NCI-H1092 (cell line): ENCODE measurements around the gene USHBP1.
A peak's percentile ranks its signal among the peaks of the same experiment; 100 is the strongest.
"Not testable (repeated sequence)": the region's sequence is repeated elsewhere in the genome, so short reads cannot be mapped to it uniquely, and the experiment has no call there.

Source experiments
- DNase-seq: peaks from one replicate; lab custom pipeline; 2025; lab: John Stamatoyannopoulos, UW

USHBP1 gene

DNA sequence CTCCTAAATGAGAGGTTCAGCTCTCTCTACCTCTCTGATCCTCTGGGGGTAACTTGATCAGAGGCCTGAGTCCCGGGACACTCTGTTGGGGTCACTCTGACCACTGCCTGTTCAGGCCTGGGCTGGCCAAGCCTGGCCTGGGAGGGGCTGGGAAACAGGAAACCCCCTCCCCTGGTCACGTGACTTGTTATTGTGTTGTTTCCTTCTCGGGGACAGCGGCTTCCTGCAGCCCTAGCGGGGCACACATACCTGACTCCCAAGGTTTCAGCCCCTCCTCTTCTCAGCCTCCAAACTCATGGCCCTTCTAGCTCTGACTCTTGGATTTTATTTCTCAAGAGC lies at the start of gene USHBP1:
USHBP1 (minus strand) TSS at position 105 of the 339 bp plus-strand sequence. CDS start 446 bp downstream, outside the sequence.
- DNase-seq, result no peak

GRCh38 chr19:17314007-17314593 lies 49.6 kb upstream of the USHBP1 start:
- DNase-seq, result no peak

GRCh38 chr19:17312189-17313113 lies 47.9 kb upstream of the USHBP1 start:
- no peak for DNase-seq

DNA sequence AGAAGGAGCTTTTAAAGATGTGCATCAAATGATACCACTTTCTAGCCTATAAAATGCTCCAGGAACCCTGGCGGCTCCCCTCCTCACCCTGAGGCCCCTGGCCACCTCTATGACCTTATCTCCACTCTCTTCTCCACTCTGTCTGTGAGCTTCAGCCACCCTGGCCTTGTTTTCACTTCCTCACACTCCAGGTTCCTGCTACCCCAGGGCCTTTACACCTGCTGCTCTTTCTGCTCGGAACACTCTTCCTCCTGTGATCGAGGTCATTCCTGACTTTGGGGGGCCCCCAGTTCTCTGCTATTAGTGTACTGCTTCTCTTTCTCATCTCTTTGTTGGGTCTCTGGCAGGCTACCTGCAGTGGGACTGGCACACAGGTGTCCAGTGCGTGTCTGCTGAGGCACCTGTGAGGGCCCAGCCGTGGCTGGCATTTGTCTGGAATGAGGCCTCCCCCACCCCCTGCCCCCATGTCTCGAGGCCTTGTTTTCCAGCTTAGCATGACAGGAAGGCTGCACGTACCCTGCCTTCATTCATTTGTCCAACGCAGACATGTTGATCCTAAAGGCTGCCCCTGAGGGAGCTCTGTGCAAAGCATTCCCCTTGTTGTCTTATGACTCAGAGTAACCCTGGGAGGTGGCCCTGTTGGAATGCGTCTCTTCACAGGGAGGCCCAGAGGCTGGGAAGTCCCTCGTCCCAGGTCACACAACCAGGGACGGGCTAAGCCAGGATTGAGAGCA lies 47.1 kb upstream of the USHBP1 start:
- no peak for DNase-seq

GRCh38 chr19:17309965-17310461 lies 45.5 kb upstream of the USHBP1 start:
- no peak for DNase-seq

- peak; percentile 99 for DNase-seq
These were observed 44.8 kb upstream of the USHBP1 start, which contains the start of gene DDA1 for GRCh38 chr19:17309198-17309964. Gene DDA1 (plus strand): TSS chr19:17309563. CDS start chr19:17309655, 92 bp downstream.

GRCh38 chr19:17307876-17308377 lies 43.4 kb upstream of the USHBP1 start:
- DNase-seq, result no peak

DNA sequence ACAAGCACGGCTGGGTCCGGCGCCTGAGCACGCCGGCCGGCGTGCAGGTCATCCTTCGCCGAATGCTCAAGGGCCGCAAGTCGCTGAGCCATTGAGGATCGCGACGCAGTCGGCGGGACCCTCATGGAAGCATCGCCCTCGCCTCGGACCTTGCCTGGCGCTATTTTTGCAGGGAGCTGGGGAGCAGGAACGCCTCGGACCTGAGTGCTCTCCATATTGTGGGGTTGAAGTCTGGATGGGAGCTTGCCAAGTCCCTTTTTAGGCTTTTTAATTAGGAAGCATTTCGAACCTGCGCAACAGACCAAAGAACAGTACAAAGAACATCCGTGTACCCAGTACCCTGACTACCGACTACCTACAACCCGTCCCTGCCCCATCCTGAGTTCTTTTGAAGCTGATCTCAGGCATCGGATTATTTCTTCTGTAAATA lies 41.8 kb upstream of the USHBP1 start:
- no peak for DNase-seq

GRCh38 chr19:17305517-17306284 lies 41.2 kb upstream of the USHBP1 start, which contains the start of gene MRPL34:
Gene MRPL34 (plus strand): TSS chr19:17305872. CDS start chr19:17305893, 21 bp downstream.
- DNase-seq, result peak; percentile 98

DNA sequence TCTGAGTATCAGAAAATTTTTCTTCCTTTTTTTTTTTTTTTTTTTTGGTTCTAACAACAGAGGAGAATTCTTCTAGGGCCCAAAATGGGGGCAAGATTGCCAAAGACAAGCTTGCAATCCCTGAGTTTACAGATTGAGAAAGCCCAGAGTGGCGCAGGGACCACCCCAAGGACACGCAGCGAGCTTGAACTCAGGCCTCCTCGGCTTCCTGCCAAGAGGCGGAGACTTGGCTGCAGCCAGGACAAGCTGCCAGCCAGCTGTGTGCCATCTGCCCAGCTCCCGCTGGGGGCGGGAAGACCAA lies 40.6 kb upstream of the USHBP1 start:
- no peak for DNase-seq

- no peak for DNase-seq
These were observed 40.1 kb upstream of the USHBP1 start for GRCh38 chr19:17304386-17305215.

DNA sequence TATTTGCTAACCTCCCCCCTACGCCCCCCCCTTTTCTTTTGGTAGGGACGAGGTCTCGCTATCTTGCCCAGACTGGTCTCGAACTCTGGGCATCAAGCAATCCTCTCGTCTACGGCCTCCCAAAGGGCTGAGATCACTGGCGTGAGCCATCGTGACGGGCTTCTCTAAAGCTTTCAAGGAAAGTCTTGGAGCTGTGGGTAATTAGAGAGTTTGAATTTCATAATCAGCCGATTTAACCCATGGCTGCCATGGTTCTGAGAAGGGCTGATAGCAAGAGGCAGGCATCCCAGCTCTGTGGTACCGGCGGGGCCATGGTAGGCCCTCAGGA lies 39.4 kb upstream of the USHBP1 start:
- no peak for DNase-seq

DNA sequence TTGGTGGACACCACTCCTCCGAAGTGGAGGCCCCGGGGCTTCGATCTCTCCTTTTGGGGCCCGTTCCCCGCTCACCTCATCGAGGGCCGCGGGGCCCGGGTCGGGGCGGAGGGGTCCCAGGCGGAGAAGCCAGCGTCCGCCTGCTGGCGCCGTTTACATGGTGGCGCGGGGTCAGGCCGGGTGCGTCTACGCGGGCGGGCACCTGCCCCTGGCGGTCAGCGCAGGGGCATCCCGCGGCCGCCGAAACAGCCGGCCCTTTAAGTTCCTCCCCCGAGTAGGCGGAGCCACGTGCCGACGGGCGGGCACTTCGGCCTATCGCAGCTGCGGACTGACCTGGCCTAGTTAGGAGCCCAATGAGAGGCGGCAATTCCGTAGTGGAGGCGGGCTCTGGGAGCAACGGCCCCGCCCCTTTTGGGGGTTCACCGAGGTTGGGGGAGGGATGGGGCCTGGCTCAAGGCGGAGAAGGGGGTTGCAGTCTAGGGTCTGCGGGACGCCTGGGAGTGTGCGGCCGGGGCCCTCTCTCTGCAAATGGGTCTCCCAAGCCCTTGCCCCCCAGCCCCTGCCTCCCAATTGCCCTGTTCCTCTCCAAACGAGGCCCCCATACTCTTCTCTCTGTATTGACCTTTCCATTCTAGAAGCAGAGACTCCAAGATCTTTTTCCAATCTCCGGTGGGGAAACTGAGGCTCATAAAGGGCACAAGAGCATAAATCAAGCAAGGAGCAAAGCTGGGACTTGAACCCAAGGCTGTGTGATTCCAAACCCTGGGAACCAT lies 38.8 kb upstream of the USHBP1 start, which contains the start of gene ABHD8:
ABHD8 (minus strand) TSS at position 259 of the 773 bp plus-strand sequence. CDS start 1,809 bp downstream, outside the sequence.
- DNase-seq, result peak; percentile 95

DNA sequence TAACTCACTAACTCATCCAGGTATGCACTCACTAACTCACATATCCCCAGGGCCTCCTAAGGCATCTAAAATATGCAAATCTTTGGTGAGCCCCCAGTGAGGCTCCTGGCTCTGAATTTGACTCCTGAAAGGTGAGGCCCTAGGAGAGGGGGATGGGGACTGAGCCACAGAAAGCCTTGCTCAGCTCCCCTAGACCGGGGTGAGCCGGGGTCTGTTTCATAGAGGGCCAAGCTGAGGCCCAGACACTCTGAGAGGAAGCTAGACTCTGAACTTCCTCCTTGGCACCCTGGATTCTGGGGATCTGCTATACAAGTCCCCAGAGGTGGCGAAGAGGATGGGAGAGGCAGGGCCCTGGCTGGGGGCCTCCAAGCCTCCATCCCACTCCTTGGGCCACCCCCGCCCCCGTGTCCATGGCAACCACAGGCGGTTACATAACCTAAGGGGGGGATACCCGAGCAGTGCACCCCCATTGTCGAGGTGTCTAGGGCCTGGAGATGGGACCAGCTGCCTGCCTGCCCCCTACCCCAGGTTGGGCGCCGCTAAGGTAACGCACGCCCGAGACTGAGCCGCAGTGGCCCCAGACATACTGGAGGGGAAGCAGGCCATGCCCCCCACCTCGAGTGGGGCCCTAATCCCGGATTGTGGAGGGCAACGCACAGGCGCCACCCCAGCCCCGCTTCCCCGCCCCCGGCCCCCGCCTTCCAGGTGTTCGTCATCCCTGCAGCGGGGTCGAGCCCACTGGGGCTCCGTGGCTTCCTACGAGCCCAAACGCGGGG lies 38.0 kb upstream of the USHBP1 start:
- DNase-seq, result no peak

GRCh38 chr19:17300992-17301619 lies 36.6 kb upstream of the USHBP1 start:
- no peak for DNase-seq

- DNase-seq, result no peak
These were observed 32.4 kb upstream of the USHBP1 start for GRCh38 chr19:17296976-17297375.

DNA sequence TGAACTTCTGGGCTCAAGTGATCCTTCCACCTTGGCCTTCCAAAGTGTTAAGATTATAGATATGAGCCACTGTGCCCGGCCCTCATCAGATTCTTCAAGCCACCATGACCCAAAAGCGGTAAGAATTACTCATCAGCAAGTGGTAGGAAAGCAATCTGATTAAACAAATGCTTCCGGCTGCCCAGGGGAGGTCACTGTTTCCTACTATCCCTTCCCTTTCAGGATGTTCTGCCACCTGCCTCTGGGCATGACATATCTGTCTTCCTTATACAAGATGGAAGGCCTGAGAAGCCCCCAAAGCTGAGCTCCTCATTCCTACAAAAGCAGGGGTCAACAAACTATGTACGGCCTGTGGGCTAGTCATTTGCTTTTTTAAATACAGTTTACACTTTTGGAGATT lies 31.7 kb upstream of the USHBP1 start:
- DNase-seq, result no peak

DNA sequence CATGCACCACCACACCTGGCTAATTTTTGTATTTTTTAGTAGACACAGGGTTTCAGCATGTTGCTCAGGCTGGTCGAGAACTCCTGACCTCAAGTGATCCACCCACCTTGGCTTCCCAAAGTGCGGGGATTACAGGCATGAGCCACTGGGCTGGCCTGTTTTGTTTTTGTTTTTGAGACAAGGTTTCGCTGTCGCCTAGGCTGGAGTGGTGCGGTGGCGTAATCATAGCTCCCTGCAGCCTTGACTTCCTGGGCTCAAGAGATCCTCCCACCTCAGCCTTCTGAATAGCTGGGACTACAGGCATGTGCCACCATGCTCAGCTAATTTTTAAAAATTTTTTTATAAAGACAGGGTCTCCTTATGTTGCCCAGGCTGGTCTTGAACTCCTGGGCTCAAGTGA lies 31.0 kb upstream of the USHBP1 start:
- not testable (repeated sequence) for DNase-seq
